GM12801 (cell line): Measurements from ENCODE around the gene HMCN1.

Source experiments
- TF ChIP-seq, protein P1 (sequence below): IDR thresholded peaks from one replicate; pipeline ENCODE4 v1.5.1; 2011; ENCODE audit warnings: control low read depth; ENCODE audit not compliant: insufficient read length; ENCODE audit errors: extremely low read depth

HMCN1 gene

DNA sequence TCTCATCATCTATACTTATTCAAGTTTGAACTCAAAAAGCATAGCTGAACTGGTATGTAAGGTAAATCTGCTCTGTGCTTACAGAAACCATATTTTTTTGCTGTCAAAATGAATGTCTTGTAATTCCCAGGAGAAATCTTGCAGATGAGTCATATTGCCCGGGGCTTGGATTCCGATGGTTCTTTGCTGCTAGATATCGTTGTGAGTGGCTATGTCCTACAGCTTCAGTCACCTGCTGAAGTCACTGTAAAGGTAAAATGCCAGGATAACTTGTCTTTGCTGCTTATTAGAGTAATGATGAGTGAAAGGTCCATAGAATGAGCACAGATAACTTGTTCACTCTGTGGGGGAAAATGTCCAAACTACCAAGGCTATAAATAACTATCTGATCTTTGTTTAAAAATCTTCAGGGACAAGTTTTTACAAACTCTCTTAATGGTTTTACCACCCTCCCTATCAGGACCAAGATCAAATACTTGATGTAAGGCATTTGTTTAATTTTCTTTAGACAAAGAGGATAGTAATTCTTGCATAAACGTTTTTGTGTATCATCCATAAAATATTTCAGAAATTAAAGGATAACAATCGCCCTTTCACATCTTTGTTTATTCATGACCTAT, 418.5 kb downstream of the HMCN1 start:
- TF ChIP-seq, protein P1, sequence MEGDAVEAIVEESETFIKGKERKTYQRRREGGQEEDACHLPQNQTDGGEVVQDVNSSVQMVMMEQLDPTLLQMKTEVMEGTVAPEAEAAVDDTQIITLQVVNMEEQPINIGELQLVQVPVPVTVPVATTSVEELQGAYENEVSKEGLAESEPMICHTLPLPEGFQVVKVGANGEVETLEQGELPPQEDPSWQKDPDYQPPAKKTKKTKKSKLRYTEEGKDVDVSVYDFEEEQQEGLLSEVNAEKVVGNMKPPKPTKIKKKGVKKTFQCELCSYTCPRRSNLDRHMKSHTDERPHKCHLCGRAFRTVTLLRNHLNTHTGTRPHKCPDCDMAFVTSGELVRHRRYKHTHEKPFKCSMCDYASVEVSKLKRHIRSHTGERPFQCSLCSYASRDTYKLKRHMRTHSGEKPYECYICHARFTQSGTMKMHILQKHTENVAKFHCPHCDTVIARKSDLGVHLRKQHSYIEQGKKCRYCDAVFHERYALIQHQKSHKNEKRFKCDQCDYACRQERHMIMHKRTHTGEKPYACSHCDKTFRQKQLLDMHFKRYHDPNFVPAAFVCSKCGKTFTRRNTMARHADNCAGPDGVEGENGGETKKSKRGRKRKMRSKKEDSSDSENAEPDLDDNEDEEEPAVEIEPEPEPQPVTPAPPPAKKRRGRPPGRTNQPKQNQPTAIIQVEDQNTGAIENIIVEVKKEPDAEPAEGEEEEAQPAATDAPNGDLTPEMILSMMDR: no peak

DNA sequence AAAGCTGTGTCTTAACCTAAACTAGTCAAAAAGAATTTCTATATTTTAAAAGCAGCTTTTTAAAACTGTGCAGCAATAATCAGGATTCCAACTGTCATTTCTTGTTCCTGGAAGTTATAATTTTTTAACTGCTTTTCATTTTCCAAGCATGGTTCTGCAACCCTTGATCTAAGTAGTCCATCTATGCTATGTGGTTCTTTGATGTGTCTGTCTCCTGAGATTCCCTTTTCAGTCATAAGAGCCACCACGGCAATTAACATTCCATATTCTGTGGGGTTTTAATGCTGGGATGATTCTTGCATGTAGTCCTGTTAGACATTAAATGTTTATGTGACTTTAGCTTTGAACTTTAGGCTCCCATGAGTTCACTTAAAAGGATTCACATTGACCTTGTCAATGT, 420.5 kb downstream of the HMCN1 start:
- TF ChIP-seq, protein P1: no peak

DNA sequence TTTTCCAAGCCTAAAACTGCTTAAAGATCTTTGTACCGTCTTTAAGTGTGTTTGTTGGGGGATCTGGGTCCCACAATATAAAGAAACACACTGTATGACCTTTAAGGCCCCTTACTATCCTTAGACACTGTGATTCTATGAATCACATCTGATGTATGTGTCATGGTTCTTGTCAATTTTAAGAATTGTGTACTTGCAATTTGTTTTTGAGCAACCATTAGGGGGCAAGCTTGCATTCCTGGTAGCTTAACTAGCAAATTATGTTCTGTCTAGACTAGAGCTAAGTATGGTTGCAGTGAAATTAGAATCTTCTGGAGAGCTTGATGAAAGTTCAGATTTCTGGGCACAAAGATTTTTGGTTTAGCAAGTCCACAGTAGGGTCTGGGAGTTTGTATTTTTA, 421.4 kb downstream of the HMCN1 start:
- TF ChIP-seq, protein P1: no peak

DNA sequence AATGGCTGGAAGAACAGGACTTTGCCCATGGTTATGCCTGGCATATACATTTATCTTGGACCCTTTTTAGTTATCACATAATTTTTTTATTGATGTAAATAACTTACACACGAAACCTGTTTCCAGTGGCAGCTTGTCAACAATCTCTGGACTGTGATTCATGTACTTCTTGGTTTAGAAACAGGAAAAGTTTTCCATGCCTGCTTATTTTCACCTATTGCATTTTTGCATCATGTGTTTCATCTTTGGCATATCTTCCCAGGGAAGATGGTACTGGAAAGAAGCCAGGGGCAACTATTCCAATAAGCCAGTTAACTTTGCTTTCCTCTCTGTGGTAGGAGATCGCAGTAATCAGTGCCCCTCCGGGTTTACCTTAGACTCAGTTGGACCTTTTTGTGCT, 430.6 kb downstream of the HMCN1 start:
- TF ChIP-seq, protein P1: no peak

DNA sequence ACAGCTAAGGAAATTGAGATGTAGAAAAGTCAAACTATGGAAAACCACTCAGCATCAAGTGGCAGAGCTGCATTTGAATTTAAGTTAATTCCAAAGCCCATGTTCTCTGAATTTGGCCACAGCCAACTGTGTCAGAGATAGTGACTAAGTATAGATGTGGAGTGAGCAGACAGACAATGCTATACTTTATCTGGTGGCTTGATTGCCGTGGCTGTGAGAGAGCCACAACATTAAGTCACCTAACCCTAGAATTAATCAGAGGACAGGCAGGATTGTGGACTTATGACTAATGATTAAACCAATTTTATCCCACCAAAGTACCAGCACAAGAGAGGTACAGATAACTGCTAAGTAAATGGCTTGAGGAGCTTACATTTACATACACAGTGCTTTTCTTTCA, 431.1 kb downstream of the HMCN1 start:
- TF ChIP-seq, protein P1: no peak

DNA sequence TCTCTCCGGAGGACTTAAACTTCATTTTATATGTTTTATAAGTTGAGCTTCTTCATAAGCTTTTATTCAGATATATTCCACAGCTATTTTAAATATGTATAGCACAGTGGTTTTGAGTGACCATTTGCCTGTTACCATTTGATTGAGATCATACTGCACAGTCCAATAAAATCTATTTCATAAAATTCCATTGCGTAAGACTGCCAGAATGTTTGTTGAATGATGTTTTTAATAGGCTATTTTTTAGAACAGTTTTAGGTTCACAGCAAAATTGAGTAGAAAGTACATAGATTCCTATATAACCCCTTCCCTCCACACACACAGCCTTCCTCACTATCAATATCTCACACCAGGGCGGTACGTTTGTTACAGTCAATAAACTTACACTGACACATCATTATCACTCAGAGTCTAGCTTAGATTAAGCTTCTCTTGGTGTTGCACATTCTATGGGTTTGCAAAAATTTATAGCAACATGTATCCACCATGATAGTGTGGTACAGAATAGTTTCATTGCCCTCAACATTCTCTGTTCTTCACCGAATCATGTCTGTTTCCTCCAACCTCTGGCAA, 433.0 kb downstream of the HMCN1 start:
- TF ChIP-seq, protein P1: no peak

DNA sequence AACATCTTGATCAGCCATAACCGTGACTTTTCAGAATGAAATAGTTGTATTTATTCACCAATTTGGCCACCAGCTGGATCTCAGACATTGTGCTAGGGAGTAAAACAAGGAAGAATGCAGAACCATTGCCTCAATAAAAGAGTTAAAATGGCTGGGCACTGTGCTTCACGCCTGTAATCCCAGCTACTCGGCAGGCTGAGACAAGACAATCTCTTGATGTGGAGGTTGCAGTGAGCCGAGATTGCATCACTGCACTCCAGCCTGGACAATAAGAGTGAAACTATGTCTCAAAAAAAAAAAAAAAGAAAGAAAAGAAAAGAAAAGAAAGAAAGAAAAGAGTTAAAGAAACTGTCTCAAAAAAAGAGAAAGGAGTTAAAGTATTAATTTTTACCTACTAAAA, 441.4 kb downstream of the HMCN1 start:
- TF ChIP-seq, protein P1: no peak
